ENCODE results near the gene SLC6A4. TPM values are rescaled to one million over a fixed set of nuclear protein-coding genes. Genes with fewer than 3 reads are reported as not detected.
"Not testable (repeated sequence)": the region's sequence is repeated elsewhere in the genome, so short reads cannot be mapped to it uniquely, and the experiment has no call there.

The SLC6A4 gene
- total RNA-seq, 1 donor from 2014 or later = 1.2 TPM

- no peak for DNase-seq (ENCODE audit: low spot score)
Measured at GRCh38 chr17:30173649-30174048, 61.8 kb downstream of the SLC6A4 start.

GRCh38 chr17:30172560-30172959, 62.9 kb downstream of the SLC6A4 start:
- no peak for DNase-seq (ENCODE audit: low spot score)

DNA sequence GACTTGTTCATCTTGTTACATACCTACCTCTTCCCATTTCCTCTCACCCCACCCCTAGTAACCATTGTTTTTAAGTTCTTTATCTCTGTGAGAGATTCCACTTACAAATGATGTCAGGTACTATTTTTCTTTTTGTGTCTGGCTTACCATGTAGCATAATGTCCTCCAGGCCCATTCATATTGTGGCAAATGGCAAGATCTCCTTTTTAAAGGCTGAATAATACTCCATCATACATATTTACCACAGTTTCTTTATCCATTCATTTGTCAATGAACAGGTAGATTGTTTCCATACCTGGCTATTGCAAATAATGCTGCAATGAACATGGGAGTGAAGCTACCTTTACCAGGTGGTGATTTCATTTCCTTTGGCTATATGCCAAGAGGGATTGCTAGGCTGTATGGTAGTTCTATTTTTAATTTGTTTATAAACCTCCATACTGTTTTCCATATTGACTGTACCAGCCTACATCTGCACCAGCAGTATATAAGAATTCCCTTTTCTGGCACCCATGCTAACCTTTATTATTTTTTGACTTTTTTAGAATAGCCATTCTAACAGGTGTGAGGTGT, 65.0 kb downstream of the SLC6A4 start:
- DNase-seq (ENCODE audit: low spot score) = no peak

DNA sequence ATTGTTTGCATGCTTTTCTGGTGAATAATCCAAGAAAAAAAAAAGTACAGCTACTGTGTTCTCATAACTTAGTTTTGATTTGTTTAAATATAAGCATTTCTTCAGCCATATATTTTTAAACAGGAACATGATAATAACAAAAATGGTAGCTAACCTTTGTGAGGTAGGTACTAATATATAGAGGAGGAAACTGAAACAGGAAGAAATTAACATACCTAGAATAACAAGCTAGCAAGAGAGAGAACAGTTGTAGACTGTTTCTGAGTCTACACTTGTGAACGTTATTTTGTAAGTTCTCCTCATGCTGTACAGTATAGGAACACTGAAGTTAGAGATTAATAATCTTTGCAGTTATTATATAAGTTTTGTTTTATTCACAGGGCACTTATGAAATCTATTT, 69.5 kb downstream of the SLC6A4 start:
- no peak for DNase-seq (ENCODE audit: low spot score)

- no peak for DNase-seq (ENCODE audit: low spot score)
Measured at GRCh38 chr17:30165147-30165546, 70.3 kb downstream of the SLC6A4 start.

- no peak for DNase-seq (ENCODE audit: low spot score)
Measured at GRCh38 chr17:30164531-30164930, 71.0 kb downstream of the SLC6A4 start.

- no peak for DNase-seq (ENCODE audit: low spot score)
Measured at GRCh38 chr17:30161601-30162000, 73.9 kb downstream of the SLC6A4 start.

GRCh38 chr17:30160419-30161172, 74.9 kb downstream of the SLC6A4 start:
- no peak for DNase-seq (ENCODE audit: low spot score)

DNA sequence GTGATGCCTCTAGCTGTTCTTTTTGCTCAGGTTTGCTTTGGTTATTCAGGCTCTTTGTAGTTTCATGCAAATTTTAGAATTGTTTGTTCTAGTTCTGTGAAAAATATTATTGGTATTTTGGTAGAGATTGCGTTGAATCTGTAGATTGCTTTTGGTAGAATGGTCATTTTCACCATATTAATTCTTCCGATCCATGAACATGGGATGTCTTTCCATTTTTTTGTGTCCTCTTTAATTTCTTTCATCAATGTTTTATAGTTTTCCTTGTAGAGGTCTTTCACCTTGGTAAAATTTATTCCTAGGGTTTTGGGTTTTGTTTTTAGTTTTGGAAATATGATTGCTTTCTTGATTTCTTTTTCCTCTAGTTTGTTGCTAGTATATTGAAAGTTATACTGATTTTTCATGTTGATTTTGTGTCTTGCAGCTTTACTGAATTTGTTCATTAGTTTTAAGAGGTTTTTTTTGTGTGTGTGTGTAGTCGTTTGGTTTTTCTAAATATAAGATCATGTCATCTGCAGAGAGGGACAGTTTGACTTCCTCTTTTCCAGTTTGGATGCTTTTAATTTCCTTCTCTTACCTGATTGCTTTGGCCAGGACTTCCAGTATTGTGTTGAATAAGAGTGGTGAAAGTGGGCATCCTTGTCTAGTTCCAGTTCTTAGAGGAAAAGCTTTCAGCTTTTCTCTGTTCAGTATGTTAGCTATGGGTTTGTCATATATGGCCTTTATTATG, 76.4 kb downstream of the SLC6A4 start:
- no peak for DNase-seq (ENCODE audit: low spot score)

DNA sequence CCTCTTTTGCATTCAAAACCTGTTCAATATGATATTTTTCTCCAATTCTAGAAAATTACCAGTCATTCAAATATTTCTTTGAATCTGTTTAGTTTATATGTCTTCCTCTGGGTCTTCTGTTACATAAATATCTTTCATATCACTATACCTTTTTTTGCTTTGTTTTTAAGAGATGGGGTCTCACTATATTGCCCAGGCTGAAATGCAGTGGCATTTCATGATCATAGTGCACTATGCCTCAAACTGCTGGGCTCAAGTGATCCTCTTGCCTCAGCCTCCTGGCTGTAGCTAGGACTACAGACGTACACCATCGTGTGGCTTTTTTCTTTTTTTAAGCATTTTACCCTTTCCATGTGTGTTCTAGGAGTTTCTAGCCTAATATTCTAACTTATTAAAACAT, 80.1 kb downstream of the SLC6A4 start:
- no peak for DNase-seq (ENCODE audit: low spot score)

DNA sequence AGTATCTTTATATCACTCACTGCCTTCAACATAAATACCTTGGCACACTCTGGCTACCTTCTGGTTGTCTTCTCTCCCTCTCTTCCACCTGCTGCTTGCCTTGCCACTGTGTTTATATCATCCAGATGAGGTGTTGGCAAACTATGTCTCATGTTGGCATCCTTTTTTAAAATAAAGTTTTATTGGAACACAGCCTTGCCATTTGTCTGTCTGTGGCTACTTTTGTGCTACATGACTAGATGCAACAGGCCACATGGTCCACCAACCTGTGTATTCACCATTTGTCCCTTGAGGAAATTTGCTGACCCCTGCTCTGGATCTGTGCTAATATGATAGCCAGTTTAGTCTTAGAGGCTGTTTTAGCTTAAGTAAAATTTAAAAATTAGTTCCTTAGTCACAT, 82.0 kb downstream of the SLC6A4 start:
- no peak for DNase-seq (ENCODE audit: low spot score)

- no peak for DNase-seq (ENCODE audit: low spot score)
Measured at GRCh38 chr17:30151471-30151870, 84.0 kb downstream of the SLC6A4 start.

GRCh38 chr17:30148376-30148775, 87.1 kb downstream of the SLC6A4 start:
- no peak for DNase-seq (ENCODE audit: low spot score)

- DNase-seq (ENCODE audit: low spot score) = not testable (repeated sequence)
Measured at GRCh38 chr17:30147860-30148259, 87.6 kb downstream of the SLC6A4 start.

Other genes with a start within 250 kb of the SLC6A4 start
- gene NSRP1, start 118.9 kb downstream of the SLC6A4 start, total RNA-seq (ENCODE audit: insufficient read depth, low replicate concordance) = 30.3 TPM
- 56.6 TPM for gene BLMH, start 56.2 kb upstream of the SLC6A4 start, total RNA-seq (ENCODE audit: insufficient read depth, low replicate concordance)
- gene TMIGD1, start 98.4 kb upstream of the SLC6A4 start, total RNA-seq (ENCODE audit: insufficient read depth, low replicate concordance) = not detected
- gene CPD, start 143.2 kb upstream of the SLC6A4 start, total RNA-seq (ENCODE audit: insufficient read depth, low replicate concordance) = 121 TPM
- 19.0 TPM for gene GOSR1, start 241.7 kb upstream of the SLC6A4 start, total RNA-seq (ENCODE audit: insufficient read depth, low replicate concordance)